Large intestine (tissue), 3 donors: Measurements from ENCODE around the gene ZSWIM1. TPM values are rescaled to one million over a fixed set of nuclear protein-coding genes. Genes with fewer than 3 reads are reported as not detected.

Source experiments
- DNase-seq, 2 donors: peaks; one replicate each; pipeline versions ENCODE4 v3.0.0 to v3.0.0-alpha.2; 2013
- H3K27ac ChIP-seq: one replicate; pipeline ENCODE4 v1.5.1; 2013; ENCODE audit warnings: low read length
- H3K27me3 ChIP-seq: 2 replicates; pipeline ENCODE4 v1.6.1; 2013; ENCODE audit warnings: low read length; ENCODE audit not compliant: control insufficient read depth, insufficient read depth
- H3K36me3 ChIP-seq: 2 replicates; pipeline ENCODE4 v1.6.1; 2013; ENCODE audit warnings: low read length; ENCODE audit not compliant: control insufficient read depth, insufficient read depth
- H3K4me1 ChIP-seq: one replicate; pipeline ENCODE4 v1.6.1; 2013; ENCODE audit warnings: low read length; ENCODE audit not compliant: control insufficient read depth, insufficient read depth
- H3K4me3 ChIP-seq: one replicate; pipeline ENCODE4 v1.5.1; 2013; ENCODE audit warnings: low read length
- H3K9me3 ChIP-seq: one replicate; pipeline ENCODE4 v1.6.1; 2013; ENCODE audit warnings: mild to moderate bottlenecking, low read depth, low read length, moderate library complexity; ENCODE audit not compliant: control insufficient read depth
- WGBS: methylation state at CpG from one replicate; pipeline ENCODE4 v1.1.5; 2013; ENCODE audit warnings: low lambda C conversion rate; ENCODE audit not compliant: insufficient coverage; 5-methylcytosine and 5-hydroxymethylcytosine counted together
- polyA plus RNA-seq: library from polyadenylated mRNA; unstranded; fragments of 120-200 nt; gene quantifications from one replicate; pipeline ENCODE4 v1.2.1, GENCODE V29; 2013

The ZSWIM1 gene
- polyA plus RNA-seq, 1 donor = 17.3 TPM

- Histone ChIP-seq H3K4me3 (no peak overlapping the region), H3K27ac (no peak overlapping the region), H3K27me3 (no peaks in the 10 kb centered on the region), H3K9me3 (no peaks in the 10 kb centered on the region), H3K36me3 (peaks cover 26% of the 10 kb centered on the region), H3K4me1 (peaks cover 19% of the 10 kb centered on the region)
- 100% methylated on average over 1 of the region's 6 CpGs for WGBS
- no peak for DNase-seq
Measured at GRCh38 chr20:45852326-45852725, 28.7 kb upstream of the ZSWIM1 start.

DNA sequence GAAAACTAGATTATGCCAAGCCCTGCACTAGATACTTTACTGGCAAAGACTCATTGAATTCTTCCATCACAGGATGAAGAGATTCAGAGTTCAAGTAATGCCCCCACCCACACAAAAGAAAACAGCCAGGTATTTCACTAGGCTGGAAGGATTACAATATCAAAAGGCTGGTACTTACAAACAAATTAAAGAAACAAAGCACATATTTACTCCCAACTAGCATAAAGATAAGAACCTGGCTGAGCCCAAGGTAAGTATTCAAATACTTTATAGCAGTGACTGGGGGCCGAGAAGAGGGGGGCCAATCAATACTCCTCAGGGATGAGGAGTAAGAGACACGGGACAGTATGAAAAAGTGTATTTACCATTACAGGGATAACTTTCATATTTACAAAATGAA is 27.5 kb upstream of the ZSWIM1 start:
- Histone ChIP-seq H3K36me3 (peaks cover 17% of the 10 kb centered on the region), H3K27me3 (no peaks in the 10 kb centered on the region), H3K27ac (no peak overlapping the region), H3K4me3 (no peak overlapping the region), H3K4me1 (peaks cover 25% of the 10 kb centered on the region), H3K9me3 (no peaks in the 10 kb centered on the region)
- DNase-seq = no peak
- WGBS = no CpG with 5 or more reads among the region's 2 CpGs

DNA sequence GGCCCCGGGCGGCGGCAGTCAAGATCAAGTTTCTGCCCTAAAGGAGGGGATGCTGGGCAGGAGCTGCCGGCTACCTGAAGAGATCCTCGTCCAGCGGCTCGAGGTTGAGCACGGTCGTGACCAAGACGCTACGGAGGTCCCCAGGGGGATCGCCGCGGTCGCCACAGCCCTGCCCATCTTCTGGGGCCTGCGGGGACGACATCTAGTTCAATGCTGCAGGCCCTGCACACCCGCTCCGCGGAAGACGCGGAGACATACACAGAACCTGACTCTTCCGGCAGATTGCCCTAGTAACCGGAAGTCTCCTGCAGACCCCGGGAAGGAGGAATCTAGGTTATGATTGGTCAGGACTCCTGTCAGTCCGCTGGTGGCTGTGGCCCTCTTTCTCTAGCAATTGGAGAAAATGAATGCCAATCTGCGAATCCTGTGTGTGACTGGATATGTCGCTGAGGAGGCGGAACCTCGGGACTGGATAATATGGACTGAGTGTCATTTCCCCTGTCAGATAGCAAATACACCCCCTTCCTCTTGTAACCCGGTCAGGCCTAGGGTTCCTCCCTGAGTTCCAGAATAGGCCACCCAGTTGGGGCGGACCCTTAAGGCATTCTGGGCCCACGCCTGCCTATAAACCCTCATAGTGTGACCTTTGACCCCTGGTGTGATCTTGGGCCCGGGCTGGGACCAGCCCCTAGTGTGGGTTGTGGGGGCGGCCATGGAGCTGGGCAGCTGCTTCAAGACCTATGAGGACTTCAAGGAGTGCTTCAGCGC is 23.7 kb upstream of the ZSWIM1 start, which contains the start of the genes ACOT8 and ZSWIM3:
TSS of gene ACOT8 (minus strand) at position 279 of the 768 bp plus-strand sequence. CDS start at position 202, 77 bp downstream.
TSS of gene ZSWIM3 (plus strand) at position 501 of the 768 bp plus-strand sequence. CDS start at position 713, 212 bp downstream.
- Histone ChIP-seq H3K27me3 (no peaks in the 10 kb centered on the region), H3K36me3 (peaks cover 15% of the 10 kb centered on the region), H3K4me3 (peak within 1 kb of the TSS; percentile 78), H3K9me3 (no peaks in the 10 kb centered on the region), H3K27ac (peak within 1 kb of the TSS; percentile 83), H3K4me1 (peaks cover 28% of the 10 kb centered on the region)
- no CpG with 5 or more reads among the region's 36 CpGs for WGBS
- peak; percentile 99 to 100 for DNase-seq

DNA sequence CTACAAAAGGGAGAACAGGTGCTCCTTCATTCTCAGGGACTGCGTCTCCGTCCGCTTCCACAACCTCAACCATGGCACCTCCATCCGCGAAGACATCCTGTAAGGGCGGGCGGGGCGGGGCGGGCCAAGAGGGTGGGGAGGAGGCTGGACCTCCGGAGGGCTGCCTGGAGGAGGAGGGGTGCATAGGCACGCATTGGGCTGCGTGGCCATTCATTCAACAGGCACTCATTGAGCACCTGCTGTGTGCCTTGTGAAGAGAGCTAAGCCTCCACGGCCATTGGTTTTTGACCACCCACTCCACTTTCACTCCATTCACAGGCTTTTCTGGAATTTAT is 23.2 kb upstream of the ZSWIM1 start:
- Histone ChIP-seq H3K4me1 (peaks cover 28% of the 10 kb centered on the region), H3K27ac (peak overlapping the region; percentile 83), H3K36me3 (peaks cover 15% of the 10 kb centered on the region), H3K9me3 (no peaks in the 10 kb centered on the region), H3K27me3 (no peaks in the 10 kb centered on the region), H3K4me3 (peak overlapping the region; percentile 78)
- no CpG with 5 or more reads among the region's 13 CpGs for WGBS
- DNase-seq = no peak

- DNase-seq = no peak
- no peaks in the 10 kb centered on the region for H3K27me3 ChIP-seq
- H3K9me3 ChIP-seq = no peaks in the 10 kb centered on the region
- no peak overlapping the region for H3K4me3 ChIP-seq
- H3K36me3 ChIP-seq = peaks cover 3% of the 10 kb centered on the region
- no peak overlapping the region for H3K27ac ChIP-seq
- peaks cover 38% of the 10 kb centered on the region for H3K4me1 ChIP-seq
- WGBS = no CpG with 5 or more reads among the region's 5 CpGs
Measured at GRCh38 chr20:45859916-45860315, 21.1 kb upstream of the ZSWIM1 start.

DNA sequence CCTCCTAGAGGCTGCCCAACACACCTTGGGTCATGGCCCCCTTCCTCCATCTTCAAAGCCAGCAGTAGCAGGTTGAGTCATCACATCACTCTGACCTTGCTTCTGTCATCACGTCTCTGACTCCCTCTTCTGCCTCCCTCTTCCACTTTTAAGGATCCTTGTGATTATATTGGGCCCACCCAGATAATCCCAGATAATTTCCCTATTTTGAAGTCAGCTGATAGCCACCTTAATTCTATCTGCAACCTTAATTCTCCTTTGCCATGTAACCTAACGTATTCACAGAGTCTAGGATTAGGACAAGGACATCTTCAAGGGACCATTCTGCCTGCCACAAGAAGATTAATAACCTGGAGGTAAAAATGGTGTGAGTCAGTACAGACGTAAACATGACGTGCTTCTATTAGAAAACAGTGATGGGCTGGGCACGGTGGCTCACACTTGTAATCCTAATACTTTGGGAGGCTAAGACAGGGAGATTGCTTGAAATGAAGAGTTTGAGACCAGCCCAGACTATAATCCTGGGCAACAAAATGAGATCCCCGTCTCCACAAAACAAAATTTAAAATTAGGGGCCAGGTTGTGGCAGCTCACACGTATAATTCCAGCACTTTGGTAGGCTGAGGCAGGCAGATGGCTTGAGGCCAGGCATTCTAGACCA is 20.3 kb upstream of the ZSWIM1 start:
- no peaks in the 10 kb centered on the region for H3K27me3 ChIP-seq
- H3K27ac ChIP-seq = no peak overlapping the region
- WGBS = no CpG with 5 or more reads among the region's 7 CpGs
- DNase-seq = no peak
- H3K9me3 ChIP-seq = no peaks in the 10 kb centered on the region
- no peak overlapping the region for H3K4me3 ChIP-seq
- peaks cover 37% of the 10 kb centered on the region for H3K4me1 ChIP-seq
- no peaks in the 10 kb centered on the region for H3K36me3 ChIP-seq

- no peak overlapping the region for H3K4me3 ChIP-seq
- H3K36me3 ChIP-seq = no peaks in the 10 kb centered on the region
- WGBS = 71% methylated on average over 3 of the region's 7 CpGs
- H3K4me1 ChIP-seq = peaks cover 29% of the 10 kb centered on the region
- no peak overlapping the region for H3K27ac ChIP-seq
- DNase-seq = peak in 1 of 2 donors; percentile 46
- H3K9me3 ChIP-seq = no peaks in the 10 kb centered on the region
- H3K27me3 ChIP-seq = no peaks in the 10 kb centered on the region
Measured at GRCh38 chr20:45861221-45862075, 19.6 kb upstream of the ZSWIM1 start.

- Histone ChIP-seq H3K36me3 (no peaks in the 10 kb centered on the region), H3K4me3 (no peak overlapping the region), H3K4me1 (peaks cover 25% of the 10 kb centered on the region), H3K27me3 (no peaks in the 10 kb centered on the region), H3K27ac (peak overlapping the region; percentile 57), H3K9me3 (no peaks in the 10 kb centered on the region)
- no CpG with 5 or more reads among the region's 7 CpGs for WGBS
- peak; percentile 63 to 81 for DNase-seq
Measured at GRCh38 chr20:45863543-45864470, 17.2 kb upstream of the ZSWIM1 start.

- 100% methylated on average over 3 of the region's 5 CpGs for WGBS
- DNase-seq = no peak
- Histone ChIP-seq H3K27ac (no peak overlapping the region), H3K4me3 (no peak overlapping the region), H3K27me3 (no peaks in the 10 kb centered on the region), H3K4me1 (peaks cover 16% of the 10 kb centered on the region), H3K9me3 (no peaks in the 10 kb centered on the region), H3K36me3 (no peaks in the 10 kb centered on the region)
Measured at GRCh38 chr20:45866454-45866853, 14.6 kb upstream of the ZSWIM1 start.
